WTC11 (cell line): ENCODE data around the gene TMEM234.

Experiments used
- CTCF ChIP-seq: fragments of 200-600 bp; IDR thresholded peaks from 2 replicates; pipeline ENCODE4 v1.8.0; 2022; ENCODE audit warnings: antibody characterized with exemption
- GABPB1 ChIP-seq: sonication (generic); formaldehyde crosslinking; IDR thresholded peaks from 2 replicates; pipeline ENCODE4 v1.8.1; 2023; ENCODE audit warnings: mild to moderate bottlenecking, missing genetic modification reagents
- TF ChIP-seq, protein P1 (sequence below): sonication (generic); formaldehyde crosslinking; IDR thresholded peaks from 2 replicates; pipeline ENCODE4 v1.8.1; 2022; ENCODE audit warnings: mild to moderate bottlenecking, missing genetic modification reagents, moderate library complexity, borderline replicate concordance

- no peak for TF ChIP-seq GABPB1 (CRISPR knock-in tag)
- no peak for TF ChIP-seq CTCF
- TF ChIP-seq, protein P1, sequence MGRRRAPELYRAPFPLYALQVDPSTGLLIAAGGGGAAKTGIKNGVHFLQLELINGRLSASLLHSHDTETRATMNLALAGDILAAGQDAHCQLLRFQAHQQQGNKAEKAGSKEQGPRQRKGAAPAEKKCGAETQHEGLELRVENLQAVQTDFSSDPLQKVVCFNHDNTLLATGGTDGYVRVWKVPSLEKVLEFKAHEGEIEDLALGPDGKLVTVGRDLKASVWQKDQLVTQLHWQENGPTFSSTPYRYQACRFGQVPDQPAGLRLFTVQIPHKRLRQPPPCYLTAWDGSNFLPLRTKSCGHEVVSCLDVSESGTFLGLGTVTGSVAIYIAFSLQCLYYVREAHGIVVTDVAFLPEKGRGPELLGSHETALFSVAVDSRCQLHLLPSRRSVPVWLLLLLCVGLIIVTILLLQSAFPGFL: no peak
Measured at GRCh38 chr1:32199043-32199716, 23.0 kb downstream of the TMEM234 start.
